ENCODE results near the gene RNF208.
"Not testable (repeated sequence)": the region's sequence is repeated elsewhere in the genome, so short reads cannot be mapped to it uniquely, and the experiment has no call there.

Gene RNF208

GRCh38 chr9:137264067-137264466 is 42.0 kb upstream of the RNF208 start (continued):
- TF ChIP-seq, protein P1, sequence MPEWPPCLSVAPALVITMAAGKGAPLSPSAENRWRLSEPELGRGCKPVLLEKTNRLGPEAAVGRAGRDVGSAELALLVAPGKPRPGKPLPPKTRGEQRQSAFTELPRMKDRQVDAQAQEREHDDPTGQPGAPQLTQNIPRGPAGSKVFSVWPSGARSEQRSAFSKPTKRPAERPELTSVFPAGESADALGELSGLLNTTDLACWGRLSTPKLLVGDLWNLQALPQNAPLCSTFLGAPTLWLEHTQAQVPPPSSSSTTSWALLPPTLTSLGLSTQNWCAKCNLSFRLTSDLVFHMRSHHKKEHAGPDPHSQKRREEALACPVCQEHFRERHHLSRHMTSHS (tag by site-specific recombination; IDR thresholded peaks at IDR 0.05) = no peak
- no peak for TF ChIP-seq SP2 (tag by site-specific recombination; IDR thresholded peaks at IDR 0.05)
- no peak for TF ChIP-seq ZNF211 (tag by site-specific recombination; IDR thresholded peaks at IDR 0.05; ENCODE audit: low read depth)
- no peak for TF ChIP-seq ZNF394 (tag by site-specific recombination; IDR thresholded peaks at IDR 0.05; ENCODE audit: borderline replicate concordance)
- no peak for TF ChIP-seq ZNF747 (tag by site-specific recombination; IDR thresholded peaks at IDR 0.05)

DNA sequence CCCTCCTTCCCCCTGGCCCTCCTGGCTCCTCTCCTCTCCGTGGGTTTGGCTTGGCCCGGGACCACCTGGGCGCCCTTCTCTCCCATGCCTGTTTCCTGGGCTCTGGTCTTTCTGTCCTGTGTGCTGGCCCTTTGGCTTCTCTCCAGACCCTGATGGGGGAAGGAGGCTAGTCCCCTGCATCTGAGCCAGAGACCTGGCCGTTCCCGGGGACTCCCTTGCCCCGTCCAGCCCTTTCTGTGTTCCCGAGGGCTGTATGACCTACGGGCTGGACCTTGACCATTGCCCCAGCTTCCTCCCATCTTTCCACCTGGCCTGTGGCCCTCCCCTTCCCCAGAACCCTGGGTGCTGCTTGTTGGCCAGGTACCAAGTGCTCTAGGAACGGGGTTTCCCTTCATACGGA is 41.5 kb upstream of the RNF208 start:
- ChIA-PET CTCF (interaction anchor here (0.6 to 6.1 kb wide), 4 partner anchors 9 to 27 kb away, joined by 3 to 37 read pairs (median 4); no protein-coding TSS in a partner anchor), POLR2A (interaction anchor here (1.0 to 10.1 kb wide), 2 partner anchors 22 to 40 kb away, joined by 3 to 103 read pairs; partner anchors contain the start of gene TUBB4B)
- Histone ChIP-seq H3K4me1 (ENCODE audit: control insufficient read depth, insufficient read depth, low read length) (no peaks in the 10 kb centered on the region), H3K27ac (ENCODE audit: extremely low read depth, low read depth, low read length) (no peak overlapping the region), H3K36me3 (ENCODE audit: control insufficient read depth in 2 of 2, insufficient read depth in 1 of 2, low read length in 2 of 2) (peaks cover 6 to 48% of the 10 kb centered on the region in 2 experiments; a peak in 2 of 3 replicates), H3K4me3 (ENCODE audit: low read depth, low read length) (no peak overlapping the region), H3K9me3 (ENCODE audit: control insufficient read depth, insufficient read depth, low read depth, low read length) (no peaks in the 10 kb centered on the region)
- no peak for TF ChIP-seq ZNF302 (tag by site-specific recombination; IDR thresholded peaks at IDR 0.05; ENCODE audit: low read depth)
- no peak for TF ChIP-seq ZNF792 (tag by site-specific recombination; IDR thresholded peaks at IDR 0.05)
- TF ChIP-seq TRIM28 (IDR thresholded peaks at IDR 0.05; ENCODE audit: borderline replicate concordance, low read length) = no peak
- no peak for TF ChIP-seq ZNF391 (tag by site-specific recombination; IDR thresholded peaks at IDR 0.05; ENCODE audit: borderline replicate concordance, low read depth)
- TF ChIP-seq, protein P2, sequence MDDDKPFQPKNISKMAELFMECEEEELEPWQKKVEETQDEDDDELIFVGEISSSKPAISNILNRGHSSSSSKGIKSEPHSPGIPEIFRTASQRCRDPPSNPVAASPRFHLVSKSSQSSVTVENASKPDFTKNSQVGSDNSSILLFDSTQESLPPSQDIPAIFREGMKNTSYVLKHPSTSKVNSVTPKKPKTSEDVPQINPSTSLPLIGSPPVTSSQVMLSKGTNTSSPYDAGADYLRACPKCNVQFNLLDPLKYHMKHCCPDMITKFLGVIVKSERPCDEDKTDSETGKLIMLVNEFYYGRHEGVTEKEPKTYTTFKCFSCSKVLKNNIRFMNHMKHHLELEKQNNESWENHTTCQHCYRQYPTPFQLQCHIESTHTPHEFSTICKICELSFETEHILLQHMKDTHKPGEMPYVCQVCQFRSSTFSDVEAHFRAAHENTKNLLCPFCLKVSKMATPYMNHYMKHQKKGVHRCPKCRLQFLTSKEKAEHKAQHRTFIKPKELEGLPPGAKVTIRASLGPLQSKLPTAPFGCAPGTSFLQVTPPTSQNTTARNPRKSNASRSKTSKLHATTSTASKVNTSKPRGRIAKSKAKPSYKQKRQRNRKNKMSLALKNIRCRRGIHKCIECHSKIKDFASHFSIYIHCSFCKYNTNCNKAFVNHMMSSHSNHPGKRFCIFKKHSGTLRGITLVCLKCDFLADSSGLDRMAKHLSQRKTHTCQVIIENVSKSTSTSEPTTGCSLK (tag by site-specific recombination; IDR thresholded peaks at IDR 0.05) = no peak
- no peak for TF ChIP-seq ZNF549 (tag by site-specific recombination; IDR thresholded peaks at IDR 0.05)
- TF ChIP-seq ZNF114 (tag by site-specific recombination; IDR thresholded peaks at IDR 0.05) = no peak
- TF ChIP-seq ZNF529 (tag by site-specific recombination; IDR thresholded peaks at IDR 0.05; ENCODE audit: insufficient replicate concordance) = no peak

DNA sequence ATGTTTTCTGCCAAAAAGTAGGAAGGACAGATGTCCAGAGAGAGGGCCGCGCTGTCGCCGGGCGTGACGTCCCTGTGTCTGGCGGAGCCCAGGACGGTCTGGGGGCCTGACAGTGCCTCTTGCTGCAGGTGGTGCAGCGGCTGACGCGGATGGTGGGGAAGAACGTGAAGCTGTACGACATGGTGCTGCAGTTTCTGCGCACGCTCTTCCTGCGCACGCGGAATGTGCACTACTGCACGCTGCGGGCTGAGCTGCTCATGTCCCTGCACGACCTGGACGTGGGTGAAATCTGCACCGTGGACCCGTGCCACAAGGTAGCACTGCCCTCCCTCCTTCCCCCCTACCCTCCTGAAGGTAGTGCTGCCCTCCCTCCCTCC is 40.9 kb upstream of the RNF208 start:
- Histone ChIP-seq H3K27ac (ENCODE audit: extremely low read depth, low read depth, low read length) (no peak overlapping the region), H3K4me3 (ENCODE audit: low read depth, low read length) (no peak overlapping the region), H3K4me1 (ENCODE audit: control insufficient read depth, insufficient read depth, low read length) (no peaks in the 10 kb centered on the region), H3K9me3 (ENCODE audit: control insufficient read depth, insufficient read depth, low read depth, low read length) (no peaks in the 10 kb centered on the region), H3K36me3 (ENCODE audit: control insufficient read depth in 2 of 2, insufficient read depth in 1 of 2, low read length in 2 of 2) (peaks cover 6 to 45% of the 10 kb centered on the region in 2 experiments; a peak in 2 of 3 replicates)
- ChIA-PET CTCF (interaction anchor here (0.7 to 6.1 kb wide), 4 partner anchors 10 to 388 kb away, joined by 3 to 37 read pairs (median 4); no protein-coding TSS in a partner anchor), POLR2A (interaction anchor here (1.0 to 10.1 kb wide), 3 partner anchors 21 to 40 kb away, joined by 3 to 103 read pairs (median 10); partner anchors contain the start of gene TUBB4B)
- no peak for TF ChIP-seq ZNF548 (tag by site-specific recombination; IDR thresholded peaks at IDR 0.05)

GRCh38 chr9:137262173-137262908 is 40.3 kb upstream of the RNF208 start:
- POLR2A ChIA-PET = interaction anchor here (1.0 to 10.1 kb wide), 4 partner anchors 9 to 39 kb away, joined by 3 to 103 read pairs (median 6); partner anchors contain the start of gene TUBB4B
- peaks cover 6 to 41% of the 10 kb centered on the region in 2 experiments; a peak in 2 of 3 replicates for H3K36me3 ChIP-seq (ENCODE audit: control insufficient read depth in 2 of 2, insufficient read depth in 1 of 2, low read length in 2 of 2)
- CTCF ChIA-PET = interaction anchor here (0.7 to 6.1 kb wide), 8 partner anchors 11 to 389 kb away, joined by 3 to 37 read pairs (median 4); partner anchors contain the start of gene RNF224

More at GRCh38 chr9:137262173-137262908, 40.3 kb upstream of the RNF208 start:
- H3K27ac ChIP-seq (ENCODE audit: extremely low read depth, low read depth, low read length); H3K9me3 ChIP-seq (ENCODE audit: control insufficient read depth, insufficient read depth, low read depth, low read length); H3K4me1 ChIP-seq (ENCODE audit: control insufficient read depth, insufficient read depth, low read length); H3K4me3 ChIP-seq (ENCODE audit: low read depth, low read length): not testable (repeated sequence)
- TF ChIP-seq IKZF3 (tag by site-specific recombination; IDR thresholded peaks at IDR 0.05) (peak; percentile 61), CTCF (tag by site-specific recombination; IDR thresholded peaks at IDR 0.05) (peak; percentile 31; the same call in 1 of the 2 replicates), PRDM1 (tag by site-specific recombination; IDR thresholded peaks at IDR 0.05) (peak; percentile 94), ZBTB8A (tag by site-specific recombination; IDR thresholded peaks at IDR 0.05) (peak; percentile 89), ZNF654 (tag by site-specific recombination; IDR thresholded peaks at IDR 0.05; ENCODE audit: low read depth) (peak; percentile 38; the same call in 1 of the 2 replicates), KLF8 (tag by site-specific recombination; IDR thresholded peaks at IDR 0.05) (peak; percentile 19; the same call in 1 of the 2 replicates), OSR2 (tag by site-specific recombination; IDR thresholded peaks at IDR 0.05) (0 out of 2 replicates have a peak, but pooled peaks have one; percentile 31), WT1 (tag by site-specific recombination; IDR thresholded peaks at IDR 0.05) (peak; percentile 65), ZNF600 (tag by site-specific recombination; IDR thresholded peaks at IDR 0.05) (peak; percentile 82), KLF1 (tag by site-specific recombination; IDR thresholded peaks at IDR 0.05) (peak; percentile 67), ZNF394 (tag by site-specific recombination; IDR thresholded peaks at IDR 0.05; ENCODE audit: borderline replicate concordance) (peak; percentile 38; the same call in 1 of the 2 replicates)

Data from HEK293 (cell line).